IMR-90 (cell line): ENCODE measurements around the gene RHPN2. TPM values are rescaled to one million over a fixed set of nuclear protein-coding genes. Genes with fewer than 3 reads are reported as not detected.

Experiments
- ATAC-seq: fragments of 200-7000 bp; cut with Tn5 transposase; 2 replicates; pipeline ENCODE4 v1.9.1; 2020; ENCODE audit warnings: low read depth, mild to moderate bottlenecking, moderate library complexity
- BruUV-seq: library from RNA; stranded (reverse); fragments of 400-500 nt; replicated peaks from 2 replicates; lab custom pipeline; 2021; lab: Mats Ljungman, UMichigan
- CTCF ChIA-PET: fragments of 300-600 bp; formaldehyde crosslinking; extraction: SDS; loops from one replicate; lab custom pipeline; 2021; ENCODE audit warnings: antibody characterized with exemption; lab: Yijun Ruan, JAX
- POLR2A ChIA-PET: fragments of 300-600 bp; sonication (Branson Sonifier 250); formaldehyde crosslinking; loops from one replicate; lab custom pipeline; 2022; ENCODE audit warnings: antibody characterized with exemption; ENCODE audit not compliant: unreplicated experiment; lab: Charles Lee
- DNase-seq: peaks from one replicate; pipeline ENCODE4 v3.0.0; 2013
- H2AFZ ChIP-seq: replicated peaks from 2 replicates; pipeline ENCODE3; 2013; ENCODE audit warnings: low read length, mild to moderate bottlenecking; ENCODE audit not compliant: poor library complexity
- H2AK5ac ChIP-seq: 2 replicates; pipeline ENCODE4 v1.6.1; 2013; ENCODE audit warnings: low read depth, low read length, inconsistent platforms
- H2AK9ac ChIP-seq: replicated peaks from 2 replicates; pipeline ENCODE3; 2013; ENCODE audit warnings: mild to moderate bottlenecking, low read depth, low read length, moderate library complexity; ENCODE audit not compliant: poor library complexity
- H2BK120ac ChIP-seq: 2 replicates; pipeline ENCODE4 v1.6.1; 2013; ENCODE audit warnings: low read depth, low read length, inconsistent platforms
- H2BK15ac ChIP-seq: 3 replicates; pipeline ENCODE4 v1.6.1; 2013; ENCODE audit warnings: low read depth, low read length, inconsistent platforms
- H2BK20ac ChIP-seq: 2 replicates; pipeline ENCODE4 v1.6.1; 2013; ENCODE audit warnings: low read depth, mild to moderate bottlenecking, inconsistent platforms, low read length, moderate library complexity
- H2BK5ac ChIP-seq: 2 replicates; pipeline ENCODE4 v1.6.1; 2013; ENCODE audit warnings: mild to moderate bottlenecking, low read depth, low read length, inconsistent platforms; ENCODE audit not compliant: poor library complexity, severe bottlenecking
- H3K14ac ChIP-seq: replicated peaks from 2 replicates; pipeline ENCODE4 v1.6.1; 2013; ENCODE audit warnings: low read depth, low read length, inconsistent platforms
- H3K18ac ChIP-seq: 2 replicates; pipeline ENCODE4 v1.6.1; 2013; ENCODE audit warnings: low read depth, low read length, control low read depth
- H3K23ac ChIP-seq: 2 replicates; pipeline ENCODE4 v1.6.1; 2013; ENCODE audit warnings: low read depth, low read length, inconsistent platforms
- H3K27ac ChIP-seq: 2 replicates; pipeline ENCODE4 v1.5.1; 2013; ENCODE audit warnings: mild to moderate bottlenecking, control low read depth, low read length; ENCODE audit not compliant: insufficient read depth
- H3K27me3 ChIP-seq: 2 replicates; pipeline ENCODE4 v1.6.1; 2013; ENCODE audit warnings: low read length; ENCODE audit not compliant: control insufficient read depth, insufficient read depth
- H3K36me3 ChIP-seq: 2 replicates; pipeline ENCODE4 v1.6.1; 2013; ENCODE audit warnings: low read length, mixed read lengths; ENCODE audit not compliant: control insufficient read depth, insufficient read depth
- H3K4ac ChIP-seq: 2 replicates; pipeline ENCODE4 v1.6.1; 2013; ENCODE audit warnings: low read depth, low read length, inconsistent platforms
- H3K4me1 ChIP-seq: 2 replicates; pipeline ENCODE4 v1.6.1; 2013; ENCODE audit warnings: low read length, mixed read lengths; ENCODE audit not compliant: control insufficient read depth, insufficient read depth
- H3K4me2 ChIP-seq: 2 replicates; pipeline ENCODE4 v1.6.1; 2013; ENCODE audit warnings: low read depth, mild to moderate bottlenecking, control low read depth, low read length, moderate library complexity
- H3K4me3 ChIP-seq: 2 replicates; pipeline ENCODE4 v1.5.1; 2013; ENCODE audit warnings: low read depth, mild to moderate bottlenecking, control low read depth, low read length, moderate library complexity; ENCODE audit not compliant: insufficient read depth
- H3K56ac ChIP-seq: 2 replicates; pipeline ENCODE4 v1.6.1; 2013; ENCODE audit warnings: low read length, inconsistent platforms; ENCODE audit not compliant: insufficient read depth; ENCODE audit errors: extremely low read depth
- H3K79me1 ChIP-seq, 2 experiments: 2 replicates each; pipeline ENCODE4 v1.6.1; 2013; ENCODE audit warnings: low read length in 2 of 2, inconsistent platforms in 1 of 2, low read depth in 1 of 2
- H3K9ac ChIP-seq: 2 replicates; pipeline ENCODE4 v1.6.1; 2013; ENCODE audit warnings: low read depth, low read length, control low read depth
- H3K9me1 ChIP-seq: 2 replicates; pipeline ENCODE4 v1.6.1; 2013; ENCODE audit warnings: low read length, inconsistent platforms; ENCODE audit not compliant: insufficient read depth
- H3K9me3 ChIP-seq: 2 replicates; pipeline ENCODE4 v1.6.1; 2013; ENCODE audit warnings: low read length; ENCODE audit not compliant: control insufficient read depth, insufficient read depth
- H4K20me1 ChIP-seq: 2 replicates; pipeline ENCODE4 v1.6.1; 2013; ENCODE audit warnings: low read length, inconsistent platforms; ENCODE audit not compliant: insufficient read depth
- H4K5ac ChIP-seq: 2 replicates; pipeline ENCODE4 v1.6.1; 2013; ENCODE audit warnings: mild to moderate bottlenecking, low read depth, low read length, control low read depth
- H4K8ac ChIP-seq, 2 experiments: 2 replicates each; pipeline ENCODE4 v1.6.1; 2013; ENCODE audit warnings: low read depth in 2 of 2, low read length in 2 of 2, control low read depth in 1 of 2, inconsistent platforms in 1 of 2
- H4K91ac ChIP-seq: 2 replicates; pipeline ENCODE4 v1.6.1; 2013; ENCODE audit warnings: low read depth, low read length, inconsistent platforms; ENCODE audit not compliant: insufficient read depth
- CEBPB ChIP-seq: IDR thresholded peaks from 2 replicates; pipeline ENCODE4 v1.6.1; 2012; ENCODE audit warnings: low read depth, low read length, improper control_type of control experiment
- CTCF ChIP-seq: conservative IDR thresholded peaks from 2 replicates; pipeline ENCODE4 v1.5.1; 2012; ENCODE audit warnings: mild to moderate bottlenecking, low read depth, low read length, improper control_type of control experiment
- ELK1 ChIP-seq: fragments of 150-350 bp; IDR thresholded peaks from 2 replicates; pipeline ENCODE4 v1.6.1; 2016; ENCODE audit warnings: low read depth, mild to moderate bottlenecking, low read length, moderate library complexity, borderline replicate concordance
- FOS ChIP-seq: fragments of 150-350 bp; IDR thresholded peaks from 2 replicates; pipeline ENCODE4 v1.6.1; 2016; ENCODE audit warnings: low read depth, low read length
- MAZ ChIP-seq: IDR thresholded peaks from 2 replicates; pipeline ENCODE4 v1.6.1; 2012; ENCODE audit warnings: low read depth, mild to moderate bottlenecking, low read length, improper control_type of control experiment, moderate library complexity, borderline replicate concordance
- MXI1 ChIP-seq: IDR thresholded peaks from 2 replicates; pipeline ENCODE4 v1.6.1; 2012; ENCODE audit warnings: low read depth, mild to moderate bottlenecking, low read length, moderate library complexity, borderline replicate concordance
- NFE2L2 ChIP-seq: fragments of 150-350 bp; IDR thresholded peaks from 2 replicates; pipeline ENCODE4 v1.6.1; 2016; ENCODE audit warnings: low read depth, mild to moderate bottlenecking, low read length
- POLR2A ChIP-seq: IDR thresholded peaks from 2 replicates; pipeline ENCODE4 v1.6.1; 2012; ENCODE audit warnings: mild to moderate bottlenecking, low read depth, low read length
- SMC3 ChIP-seq: fragments of 150-350 bp; IDR thresholded peaks from 2 replicates; pipeline ENCODE4 v1.6.1; 2016; ENCODE audit warnings: low read depth, mild to moderate bottlenecking, antibody characterized with exemption, low read length, moderate library complexity
- USF2 ChIP-seq: fragments of 150-350 bp; IDR thresholded peaks from 2 replicates; pipeline ENCODE4 v1.6.1; 2017; ENCODE audit warnings: mild to moderate bottlenecking, antibody characterized with exemption, low read length, low read depth
- WGBS, 2 experiments: methylation state at CpG; one replicate each; pipeline versions ENCODE4 v1.1.5 to v1.1.7; 2013; ENCODE audit warnings: missing lambda C conversion rate in 2 of 2; ENCODE audit not compliant: insufficient read length in 1 of 2; ENCODE audit errors: extremely low coverage in 2 of 2; 5-methylcytosine and 5-hydroxymethylcytosine counted together
- dilution Hi-C: fragments of 300-500 bp; cut with HindIII; formaldehyde crosslinking; loops from one replicate; pipeline ENCODE4 v1.14.3; 2018; ENCODE audit warnings: low sequenced_read_pairs; ENCODE audit not compliant: unreplicated experiment
- in situ Hi-C: fragments of 300-500 bp; cut with MboI; formaldehyde crosslinking; loops from 3 replicates; pipeline ENCODE4 v1.14.3; 2019; ENCODE audit warnings: low sequenced_read_pairs, inconsistent platforms, mixed read lengths
- intact Hi-C: fragments of 100-400 bp; cut with micrococcal nuclease; formaldehyde crosslinking; loops from 2 replicates; pipeline ENCODE4 v1.10.0; 2022
- polyA plus RNA-seq, 3 experiments: library from polyadenylated mRNA; depleted of rRNA; stranded (reverse); fragments of >200 nt; gene quantifications; 2 replicates each; pipeline ENCODE4 v1.2.3, GENCODE V29; 2012; ENCODE audit warnings: low replicate concordance in 1 of 3
- total RNA-seq: library from RNA; depleted of rRNA; stranded (reverse); fragments of >200 nt; gene quantifications from 2 replicates; pipeline ENCODE4 v1.2.3, GENCODE V29; 2012

Gene RHPN2
- total and polyA plus RNA-seq, 2 of the 4 experiments (the other 2 are of a cell fraction), result 2.3 to 4.0 TPM

- no peak overlapping the region for H3K27ac ChIP-seq
- H4K5ac ChIP-seq, result no peak overlapping the region
- no TSS peak for BruUV-seq
- H3K14ac ChIP-seq, result no peak overlapping the region
- POLR2A ChIA-PET, result no interaction called here
- H3K18ac ChIP-seq, result no peak overlapping the region
- H2AK9ac ChIP-seq, result peak overlapping the region; percentile 71
- no peak overlapping the region for H4K8ac ChIP-seq
- peak overlapping the region; percentile 83 for H2AFZ ChIP-seq
- no peak overlapping the region for H3K4ac ChIP-seq
- DNase-seq, result no peak
- H3K79me1 ChIP-seq, result peaks cover 0 to 6% of the 10 kb centered on the region in 2 experiments; a peak in 1 of 4 replicates
- in situ Hi-C loops, result no loop called here
- H2BK20ac ChIP-seq, result no peak overlapping the region
- CTCF ChIA-PET, result no interaction called here
- H3K4me2 ChIP-seq, result peak overlapping the region; percentile 89
- peak overlapping the region; percentile 3; the same call in 1 of the 2 replicates for H2AK5ac ChIP-seq
- H3K9me1 ChIP-seq, result no peaks in the 10 kb centered on the region
- H2BK120ac ChIP-seq, result no peak overlapping the region
- no peak overlapping the region for H3K56ac ChIP-seq
- H2BK5ac ChIP-seq, result no peak overlapping the region
- intact Hi-C loops, result no loop called here
- H2BK15ac ChIP-seq, result no peak overlapping the region; the same call in 2 of the 3 replicates
- H4K20me1 ChIP-seq, result peaks cover 4% of the 10 kb centered on the region; the same call in 1 of the 2 replicates
- WGBS, 2 experiments, result 4% methylated on average over 25 of the region's 56 CpGs; no CpG with 5 or more reads in 1 of the 2 experiments
- no peak for ATAC-seq
- peak overlapping the region; percentile 66 for H3K23ac ChIP-seq
- dilution Hi-C loops, result no loop called here
- H4K91ac ChIP-seq, result no peak overlapping the region
- TF ChIP-seq CTCF (no peak), SMC3 (no peak), ELK1 (no peak), POLR2A (no peak), NFE2L2 (no peak), FOS (no peak), CEBPB (no peak), MXI1 (no peak), USF2 (no peak), MAZ (no peak)
- no peaks in the 10 kb centered on the region for H3K36me3 ChIP-seq
- no peaks in the 10 kb centered on the region for H3K9me3 ChIP-seq
- H3K9ac ChIP-seq, result 0 out of 2 replicates have a peak overlapping the region, but pooled peaks have one; percentile 33
- no peaks in the 10 kb centered on the region for H3K4me1 ChIP-seq
- H3K27me3 ChIP-seq, result peaks cover 5% of the 10 kb centered on the region; the same call in 1 of the 2 replicates
- peak overlapping the region; percentile 48 for H3K4me3 ChIP-seq
These were observed 783 bp downstream of the RHPN2 start for GRCh38 chr19:33063753-33064457.
